Nephron (organoid): ENCODE data around the gene DRD1.

Experiments used
- H3K27ac Mint-ChIP-seq, 3 experiments: 2 replicates each; pipeline ENCODE4 v1.8.0; 2020; ENCODE audit warnings: mixed read lengths in 3 of 3, mild to moderate bottlenecking in 2 of 3, moderate library complexity in 1 of 3
- H3K27me3 Mint-ChIP-seq: 2 replicates; pipeline ENCODE4 v1.8.0; 2021; ENCODE audit warnings: low read depth, mild to moderate bottlenecking, moderate library complexity, mixed read lengths
- H3K36me3 Mint-ChIP-seq: 2 replicates; pipeline ENCODE4 v1.8.0; 2020; ENCODE audit warnings: low read depth, mixed read lengths
- H3K4me1 Mint-ChIP-seq: 2 replicates; pipeline ENCODE4 v1.8.0; 2020; ENCODE audit warnings: mixed read lengths
- H3K4me3 Mint-ChIP-seq, 3 experiments: 2 replicates each; pipeline ENCODE4 v1.8.0; 2020; ENCODE audit warnings: mild to moderate bottlenecking in 3 of 3, mixed read lengths in 3 of 3, moderate library complexity in 2 of 3
- H3K9me3 Mint-ChIP-seq: 2 replicates; pipeline ENCODE4 v1.8.0; 2020; ENCODE audit warnings: mixed read lengths
- CTCF ChIP-seq, 3 experiments: fragments of 200-600 bp; sonication (generic); IDR thresholded peaks; one replicate each; pipeline ENCODE4 v1.5.0; 2021; ENCODE audit warnings: antibody characterized with exemption in 3 of 3; ENCODE audit not compliant: unreplicated experiment in 3 of 3

DRD1 gene

GRCh38 chr5:175463641-175464040, 19.7 kb upstream of the DRD1 start:
- no peak for TF ChIP-seq CTCF (IDR thresholded peaks at IDR 0.05; ENCODE audit: unreplicated experiment in 3 of 3)
- no peak overlapping the region for H3K4me3 Mint-ChIP-seq
- H3K27ac Mint-ChIP-seq: no peak overlapping the region
- peaks cover 26% of the 10 kb centered on the region for H3K4me1 Mint-ChIP-seq
- H3K27me3 Mint-ChIP-seq: peaks cover 9% of the 10 kb centered on the region
- no peaks in the 10 kb centered on the region for H3K9me3 Mint-ChIP-seq
- H3K36me3 Mint-ChIP-seq: no peaks in the 10 kb centered on the region

GRCh38 chr5:175461370-175461769, 17.4 kb upstream of the DRD1 start:
- Mint-ChIP-seq H3K9me3 (no peaks in the 10 kb centered on the region), H3K4me1 (peaks cover 8% of the 10 kb centered on the region), H3K27ac (no peak overlapping the region), H3K27me3 (peaks cover 17% of the 10 kb centered on the region), H3K4me3 (no peak overlapping the region), H3K36me3 (no peaks in the 10 kb centered on the region)
- TF ChIP-seq CTCF (IDR thresholded peaks at IDR 0.05; ENCODE audit: unreplicated experiment in 3 of 3): no peak

- H3K4me1 Mint-ChIP-seq: peaks cover 5% of the 10 kb centered on the region
- H3K27ac Mint-ChIP-seq: no peak overlapping the region
Observed at GRCh38 chr5:175460552-175460951, 16.6 kb upstream of the DRD1 start.

GRCh38 chr5:175460126-175460525, 16.1 kb upstream of the DRD1 start:
- Mint-ChIP-seq H3K9me3 (no peaks in the 10 kb centered on the region), H3K27ac (no peak overlapping the region), H3K27me3 (peaks cover 18% of the 10 kb centered on the region), H3K4me3 (no peak overlapping the region), H3K4me1 (peaks cover 5% of the 10 kb centered on the region), H3K36me3 (no peaks in the 10 kb centered on the region)
- peak; percentile 41 to 60 (median 49) for TF ChIP-seq CTCF (IDR thresholded peaks at IDR 0.05; ENCODE audit: unreplicated experiment in 3 of 3)

More at GRCh38 chr5:175460552-175460951, 16.6 kb upstream of the DRD1 start:
- Mint-ChIP-seq H3K27me3 (peaks cover 18% of the 10 kb centered on the region), H3K4me3 (no peak overlapping the region), H3K9me3 (no peaks in the 10 kb centered on the region), H3K36me3 (no peaks in the 10 kb centered on the region)
- no peak for TF ChIP-seq CTCF (IDR thresholded peaks at IDR 0.05; ENCODE audit: unreplicated experiment in 3 of 3)

GRCh38 chr5:175457466-175457865, 13.5 kb upstream of the DRD1 start:
- peaks cover 34% of the 10 kb centered on the region for H3K27me3 Mint-ChIP-seq

More at GRCh38 chr5:175457466-175457865, 13.5 kb upstream of the DRD1 start:
- no peak for TF ChIP-seq CTCF (IDR thresholded peaks at IDR 0.05; ENCODE audit: unreplicated experiment in 3 of 3)
- H3K9me3 Mint-ChIP-seq: no peaks in the 10 kb centered on the region
- no peaks in the 10 kb centered on the region for H3K4me1 Mint-ChIP-seq
- no peak overlapping the region for H3K4me3 Mint-ChIP-seq
- no peaks in the 10 kb centered on the region for H3K36me3 Mint-ChIP-seq
- H3K27ac Mint-ChIP-seq: no peak overlapping the region
